K562 (cell line): ENCODE data around the gene LRRC4B. TPM values are rescaled to one million over a fixed set of nuclear protein-coding genes. Genes with fewer than 3 reads are reported as not detected.

Experiments
- ATAC-seq: fragments of 200-7000 bp; cut with Tn5 transposase; 3 replicates; pipeline ENCODE4 v1.9.1; 2020; ENCODE audit warnings: moderate library complexity
- BruUV-seq: library from RNA; stranded (reverse); fragments of 400-500 nt; replicated peaks from 2 replicates; lab custom pipeline; 2021; lab: Mats Ljungman, UMichigan
- CTCF ChIA-PET: fragments of 300-600 bp; formaldehyde crosslinking; extraction: SDS; loops from one replicate; lab custom pipeline; 2021; ENCODE audit warnings: low intra/inter-chr PET ratio; lab: Yijun Ruan, JAX
- POLR2A ChIA-PET: fragments of 300-600, 350-650 bp; sonication (Branson Sonifier 250); formaldehyde crosslinking; extraction: SDS; loops from one replicate; lab custom pipeline; 2021; ENCODE audit warnings: antibody characterized with exemption, inconsistent platforms; lab: Yijun Ruan, JAX
- DNase-seq, 4 experiments: peaks; one replicate each; pipeline versions ENCODE4 v3.0.0 to v3.0.0-alpha.2; 2011 to 2018; ENCODE audit warnings: low spot score in 3 of 4, mixed read lengths in 3 of 4; ENCODE audit errors: extremely low read depth in 1 of 4
- FAIRE-seq: peaks from 2 replicates; lab custom pipeline; 2011; peaks lifted over from hg19 to GRCh38; lab: Jason Lieb, UNC
- H2AFZ ChIP-seq: 2 replicates; pipeline ENCODE4 v1.6.0; 2011; ENCODE audit warnings: low read depth, low read length, control low read depth, inconsistent platforms
- H3K27ac ChIP-seq: fragments of 200-600 bp; 3 replicates; pipeline ENCODE4 v1.8.0; 2011; ENCODE audit warnings: low read depth, mild to moderate bottlenecking, control low read depth, inconsistent platforms, low read length, moderate library complexity, mixed read lengths; ENCODE audit errors: extremely low read depth
- H3K27me3 ChIP-seq, 2 experiments: fragments of 300-600 bp in 1 of 2; 2 replicates in 1 of 2; 3 replicates in 1 of 2; pipeline versions ENCODE4 v1.6.0 to v1.8.0; 2011; ENCODE audit warnings: inconsistent platforms in 2 of 2, low read length in 2 of 2, mild to moderate bottlenecking in 1 of 2, mixed read lengths in 1 of 2, moderate library complexity in 1 of 2; ENCODE audit not compliant: control insufficient read depth in 2 of 2, insufficient read depth in 2 of 2
- H3K36me3 ChIP-seq: fragments of 300-600 bp; 3 replicates; pipeline ENCODE4 v1.8.0; 2011; ENCODE audit warnings: mild to moderate bottlenecking, low read length, inconsistent platforms; ENCODE audit not compliant: control insufficient read depth, insufficient read depth
- H3K4me1 ChIP-seq, 2 experiments: fragments of 200-600 bp in 1 of 2; replicated peaks in 1 of 2; 2 replicates in 1 of 2; 3 replicates in 1 of 2; pipeline versions ENCODE4 v1.5.1 to v1.8.0; 2011; ENCODE audit warnings: inconsistent platforms in 2 of 2, low read length in 2 of 2, mild to moderate bottlenecking in 1 of 2, mixed read lengths in 1 of 2, moderate library complexity in 1 of 2; ENCODE audit not compliant: control insufficient read depth in 2 of 2, insufficient read depth in 2 of 2
- H3K4me2 ChIP-seq: 2 replicates; pipeline ENCODE4 v1.6.1; 2011; ENCODE audit warnings: low read length, control low read depth, inconsistent platforms, mixed read lengths; ENCODE audit not compliant: insufficient read depth
- H3K4me3 ChIP-seq: fragments of 200-600 bp; sonication (generic), shearing (Covaris generic); 2 replicates; pipeline ENCODE4 v1.5.1; 2016; ENCODE audit warnings: control low read depth, inconsistent platforms
- H3K79me2 ChIP-seq: fragments of 200-600 bp; 3 replicates; pipeline ENCODE4 v1.8.0; 2011; ENCODE audit warnings: low read length, inconsistent platforms; ENCODE audit not compliant: control insufficient read depth, insufficient read depth
- H3K9ac ChIP-seq, 2 experiments: 2 replicates each; pipeline versions ENCODE4 v1.6.0 to v1.6.1; 2011; ENCODE audit warnings: low read depth in 2 of 2, low read length in 2 of 2, control low read depth in 1 of 2, inconsistent platforms in 1 of 2, mild to moderate bottlenecking in 1 of 2, mixed read lengths in 1 of 2; ENCODE audit not compliant: insufficient read depth in 1 of 2
- H3K9me1 ChIP-seq: one replicate; pipeline ENCODE4 v1.6.0; 2011; ENCODE audit warnings: inconsistent platforms, mild to moderate bottlenecking, low read length, moderate library complexity; ENCODE audit not compliant: control insufficient read depth, insufficient read depth
- H3K9me3 ChIP-seq: replicated peaks from 2 replicates; pipeline ENCODE4 v1.5.1; 2011; ENCODE audit warnings: low read depth, low read length, inconsistent platforms; ENCODE audit not compliant: control insufficient read depth, insufficient read depth
- H4K20me1 ChIP-seq: replicated peaks from 2 replicates; pipeline ENCODE4 v1.6.1; 2011; ENCODE audit warnings: low read length, inconsistent platforms, mixed read lengths; ENCODE audit not compliant: control insufficient read depth, insufficient read depth
- ELF2 ChIP-seq: fragments of 250-450 bp; sonication (Bioruptor Pico); IDR thresholded peaks from 2 replicates; pipeline ENCODE4 v1.5.0; 2021; ENCODE audit warnings: mild to moderate bottlenecking
- GTF2F1 ChIP-seq: IDR thresholded peaks from 2 replicates; pipeline ENCODE4 v1.6.1; 2011; ENCODE audit warnings: low read depth, low read length, improper control_type of control experiment
- KLF1 ChIP-seq: fragments of 450-650 bp; IDR thresholded peaks from 2 replicates; pipeline ENCODE4 v1.6.1; 2016; ENCODE audit warnings: missing genetic modification characterization, missing compliant biosample characterization
- PCBP1 ChIP-seq: fragments of 200-400 bp; formaldehyde crosslinking; IDR thresholded peaks from 2 replicates; pipeline ENCODE4 v1.6.1; 2018; ENCODE audit warnings: mild to moderate bottlenecking, low read depth, low read length; ENCODE audit not compliant: poor library complexity, severe bottlenecking
- POLR2G ChIP-seq: fragments of 200-400 bp; formaldehyde crosslinking; IDR thresholded peaks from 2 replicates; pipeline ENCODE4 v1.6.1; 2017; ENCODE audit warnings: low read depth, mild to moderate bottlenecking, antibody characterized with exemption, low read length, moderate library complexity
- SIN3A ChIP-seq, 2 experiments: fragments of 150-350 bp in 1 of 2; IDR thresholded peaks; 2 replicates each; pipeline ENCODE4 v1.6.1; 2011 to 2016; ENCODE audit warnings: borderline replicate concordance in 2 of 2, low read depth in 2 of 2, low read length in 2 of 2, mild to moderate bottlenecking in 2 of 2, moderate library complexity in 2 of 2; ENCODE audit not compliant: control insufficient read depth in 1 of 2
- SRSF3 ChIP-seq: fragments of 200-400 bp; formaldehyde crosslinking; IDR thresholded peaks from 2 replicates; pipeline ENCODE4 v1.6.1; 2016; ENCODE audit warnings: mild to moderate bottlenecking, low read length, moderate library complexity; ENCODE audit not compliant: insufficient read depth
- TRIM28 ChIP-seq: fragments of 450-650 bp; IDR thresholded peaks from 2 replicates; pipeline ENCODE4 v1.6.1; 2017
- WGBS: fragments of 100-300 bp; shearing (Covaris generic); methylation state at CpG from one replicate; pipeline ENCODE4 v1.1.6; 2016; ENCODE audit warnings: low coverage, mixed read lengths; ENCODE audit not compliant: insufficient coverage; ENCODE audit errors: missing lambda C conversion rate; 5-methylcytosine and 5-hydroxymethylcytosine counted together
- in situ Hi-C: fragments of 300-500 bp; cut with MboI; formaldehyde crosslinking; loops from 4 replicates; pipeline ENCODE4 v1.15.0; 2018; ENCODE audit warnings: inconsistent platforms, mixed read lengths
- intact Hi-C: fragments of 100-400 bp; cut with micrococcal nuclease; formaldehyde crosslinking; loops from 2 replicates; pipeline ENCODE4 v1.14.2; 2022
- polyA plus RNA-seq, 8 experiments: library from polyadenylated mRNA; depleted of rRNA in 4 of 8; stranded (reverse) in 5 of 8; unstranded in 3 of 8; fragments of >200 nt; fragmentation: Nextera tagmentation in 2 of 8; fragmentation: Illumina TruSeq in 1 of 8; extraction: Ambion mirVana in 2 of 8; extraction: Trizol in 1 of 8; gene quantifications; 2 replicates each; pipeline versions ENCODE4 v1.2.1 to v1.2.3, GENCODE V29; 2011 to 2014; ENCODE audit warnings: inconsistent platforms in 1 of 8, missing spikeins in 1 of 8
- total RNA-seq, 7 experiments: library from RNA; depleted of rRNA in 6 of 7; stranded (reverse); fragments of >200 nt in 6 of 7; fragmentation: Illumina TruSeq in 2 of 7; extraction: Trizol in 2 of 7; gene quantifications; 2 replicates each; pipeline versions ENCODE4 v1.2.1 to v1.2.3, GENCODE V29; 2011 to 2021; ENCODE audit warnings: low replicate concordance in 1 of 7

LRRC4B gene
- total and polyA plus RNA-seq, 9 of the 15 experiments (the other 6 are each of a cell fraction or from before 2014, with no cell fraction given), result 0.18 to 9.6 (median 2.9) TPM; not detected in 2

DNA sequence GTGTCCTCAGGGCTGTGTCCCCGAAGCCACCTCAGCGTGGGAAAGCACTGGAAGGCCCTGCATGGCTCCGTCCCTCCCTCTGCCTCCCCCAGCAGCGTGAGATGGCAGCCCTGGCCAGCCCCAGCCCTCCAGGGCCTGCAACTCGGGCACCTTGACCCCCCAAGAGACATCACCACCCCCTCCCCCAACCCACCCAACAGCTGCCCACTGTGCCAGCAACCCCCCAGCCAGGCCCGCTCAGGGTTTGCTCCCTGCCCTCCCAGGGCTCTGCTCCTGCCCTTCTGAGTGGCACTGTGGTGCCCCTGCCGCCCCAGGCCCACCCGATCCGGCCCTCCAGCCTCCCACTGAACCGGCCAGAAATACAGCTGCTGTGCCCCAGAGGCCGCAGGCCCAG lies 53.1 kb downstream of the LRRC4B start:
- Histone ChIP-seq H3K36me3 (no peaks in the 10 kb centered on the region), H3K27me3 (no peaks in the 10 kb centered on the region), H3K9me3 (no peaks in the 10 kb centered on the region), H3K79me2 (no peaks in the 10 kb centered on the region; the same call in 2 of the 3 replicates), H2AFZ (no peak overlapping the region), H3K4me3 (no peak overlapping the region), H3K4me2 (no peak overlapping the region), H3K27ac (no peak overlapping the region), H4K20me1 (no peaks in the 10 kb centered on the region), H3K9me1 (peaks cover 4% of the 10 kb centered on the region), H3K4me1 (peaks cover 5 to 61% of the 10 kb centered on the region in 2 experiments; a peak in 4 of 5 replicates), H3K9ac (no peak overlapping the region; a peak in 1 of 4 replicates)
- ChIA-PET CTCF (no interaction called here), POLR2A (interaction anchor here (0.6 to 1.0 kb wide), 2 partner anchors 19 to 75 kb away, joined by 3 read pairs; no protein-coding TSS in a partner anchor)
- WGBS, result 67% methylated on average over 5 of the region's 11 CpGs
- in situ Hi-C loops (no loop called here), intact Hi-C loops (no loop called here)
- no peak for TF ChIP-seq TRIM28
- TF ChIP-seq ELF2 (CRISPR knock-in tag), result no peak
- TF ChIP-seq PCBP1, result peak; percentile 33
- TF ChIP-seq KLF1 (tag), result no peak
- no peak for TF ChIP-seq GTF2F1
- TF ChIP-seq SRSF3, result no peak
- TF ChIP-seq SIN3A (IDR thresholded peaks at IDR 0.05; ENCODE audit: borderline replicate concordance in 2 of 2, control insufficient read depth in 1 of 2, low read depth in 2 of 2, low read length in 2 of 2), result no peak
- TF ChIP-seq POLR2G, result peak; percentile 56; the same call in 1 of the 2 replicates
- ATAC-seq (no peak), FAIRE-seq (no peak), DNase-seq (no peak)
- BruUV-seq, result no TSS peak
